ENCODE measurements around the gene OPTC.

Gene OPTC

DNA sequence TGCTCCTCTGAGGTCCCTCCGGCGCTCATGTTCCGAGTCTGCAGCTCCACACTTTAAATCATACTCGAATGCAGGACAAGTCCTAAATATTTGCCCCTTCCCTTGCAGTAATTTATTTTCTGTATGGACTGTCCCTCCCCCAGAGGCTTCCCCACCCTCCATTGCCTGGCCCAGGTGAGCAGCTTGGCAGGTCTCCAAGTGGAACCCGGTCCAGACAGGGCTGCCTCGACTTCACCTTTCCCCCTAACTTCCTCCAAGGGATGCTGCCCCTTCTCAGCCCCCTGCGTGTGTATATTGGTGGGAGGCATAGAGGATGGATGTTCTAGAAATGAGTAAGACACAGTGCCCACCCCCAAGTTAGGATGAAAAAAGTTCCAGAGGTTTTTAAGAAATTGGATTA is 5.4 kb upstream of the OPTC start:
- H3K27ac ChIP-seq, result no peak overlapping the region; the same call in 1 of the 2 replicates
- no peak for DNase-seq
- no peak for TF ChIP-seq CTCF (IDR thresholded peaks at IDR 0.05; ENCODE audit: low read depth, low read length)
- no peaks in the 10 kb centered on the region for H3K9me3 ChIP-seq (ENCODE audit: severe bottlenecking)
- no peaks in the 10 kb centered on the region for H3K27me3 ChIP-seq (ENCODE audit: insufficient read depth, low read depth, severe bottlenecking)
- H3K36me3 ChIP-seq, result no peaks in the 10 kb centered on the region
- H3K4me3 ChIP-seq (ENCODE audit: low read depth, low read length), result no peak overlapping the region

- Histone ChIP-seq H3K9me3 (ENCODE audit: severe bottlenecking) (no peaks in the 10 kb centered on the region), H3K27ac (peak overlapping the region; percentile 55), H3K4me3 (ENCODE audit: low read depth, low read length) (no peak overlapping the region), H3K36me3 (no peaks in the 10 kb centered on the region), H3K27me3 (ENCODE audit: insufficient read depth, low read depth, severe bottlenecking) (no peaks in the 10 kb centered on the region)
- TF ChIP-seq CTCF (IDR thresholded peaks at IDR 0.05; ENCODE audit: low read depth, low read length), result no peak
- DNase-seq, result no peak
Measured at GRCh38 chr1:203490607-203491006, 3.3 kb upstream of the OPTC start.

DNA sequence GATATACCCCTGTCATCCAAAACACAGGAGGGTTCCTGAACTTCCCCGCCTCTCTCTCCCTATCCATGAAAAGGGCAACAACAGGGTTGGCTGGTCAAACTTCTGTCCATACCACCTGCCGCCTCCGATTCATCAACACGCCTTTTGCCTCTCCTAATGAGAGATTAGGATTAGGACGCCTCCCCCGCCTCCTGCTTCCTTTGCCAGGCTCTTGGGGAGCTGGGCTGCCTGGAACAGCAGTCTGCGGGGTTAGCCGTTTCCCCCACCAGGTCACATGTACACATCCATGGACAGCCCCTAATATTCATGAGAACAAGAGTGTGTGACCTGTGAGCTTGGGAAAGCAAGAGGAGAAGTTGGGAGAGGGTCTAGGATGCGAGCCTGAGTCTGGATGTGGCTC is 2.3 kb upstream of the OPTC start:
- Histone ChIP-seq H3K4me3 (ENCODE audit: low read depth, low read length) (peak overlapping the region; percentile 1; the same call in 1 of the 2 replicates), H3K27me3 (ENCODE audit: insufficient read depth, low read depth, severe bottlenecking) (no peaks in the 10 kb centered on the region), H3K9me3 (ENCODE audit: severe bottlenecking) (no peaks in the 10 kb centered on the region), H3K27ac (peak overlapping the region; percentile 55), H3K36me3 (no peaks in the 10 kb centered on the region)
- 0 out of 2 replicates have a peak, but pooled peaks have one; percentile 3 for TF ChIP-seq CTCF (IDR thresholded peaks at IDR 0.05; ENCODE audit: low read depth, low read length)
- peak; percentile 97 for DNase-seq

GRCh38 chr1:203492082-203492747 is 1.7 kb upstream of the OPTC start:
- no peaks in the 10 kb centered on the region for H3K36me3 ChIP-seq
- no peak for TF ChIP-seq CTCF (IDR thresholded peaks at IDR 0.05; ENCODE audit: low read depth, low read length)
- no peaks in the 10 kb centered on the region for H3K27me3 ChIP-seq (ENCODE audit: insufficient read depth, low read depth, severe bottlenecking)
- no peaks in the 10 kb centered on the region for H3K9me3 ChIP-seq (ENCODE audit: severe bottlenecking)
- peak overlapping the region; percentile 55 for H3K27ac ChIP-seq
- H3K4me3 ChIP-seq (ENCODE audit: low read depth, low read length), result no peak overlapping the region
- DNase-seq, result no peak

GRCh38 chr1:203492748-203493130 is 1.2 kb upstream of the OPTC start:
- no peak for DNase-seq
- Histone ChIP-seq H3K4me3 (ENCODE audit: low read depth, low read length) (no peak overlapping the region), H3K9me3 (ENCODE audit: severe bottlenecking) (no peaks in the 10 kb centered on the region), H3K27me3 (ENCODE audit: insufficient read depth, low read depth, severe bottlenecking) (no peaks in the 10 kb centered on the region), H3K36me3 (no peaks in the 10 kb centered on the region), H3K27ac (no peak overlapping the region)
- no peak for TF ChIP-seq CTCF (IDR thresholded peaks at IDR 0.05; ENCODE audit: low read depth, low read length)

GRCh38 chr1:203495845-203496244 is 1.9 kb downstream of the OPTC start:
- Histone ChIP-seq H3K36me3 (no peaks in the 10 kb centered on the region), H3K27ac (no peak overlapping the region), H3K27me3 (ENCODE audit: insufficient read depth, low read depth, severe bottlenecking) (no peaks in the 10 kb centered on the region), H3K9me3 (ENCODE audit: severe bottlenecking) (no peaks in the 10 kb centered on the region), H3K4me3 (ENCODE audit: low read depth, low read length) (no peak overlapping the region)
- no peak for DNase-seq
- no peak for TF ChIP-seq CTCF (IDR thresholded peaks at IDR 0.05; ENCODE audit: low read depth, low read length)

Measured in WERI-Rb-1 (cell line).